ENCODE results near the gene NAV3. TPM values are rescaled to one million over a fixed set of nuclear protein-coding genes. Genes with fewer than 3 reads are reported as not detected.

The NAV3 gene
- total RNA-seq, 1 experiment from 2014 or later = 3.0 TPM

- H3K4me1 Mint-ChIP-seq = peaks cover 34 to 47% of the 10 kb centered on the region in 2 experiments
- Histone ChIP-seq H3K23ac (ENCODE audit: insufficient read length, low read depth, low read length) (no peak overlapping the region), H3K14ac (ENCODE audit: insufficient read depth, low read length) (no peak overlapping the region), H3K4ac (ENCODE audit: low read depth, low read length) (no peak overlapping the region), H2BK12ac (ENCODE audit: insufficient read length, low read depth, low read length) (no peak overlapping the region), H2BK5ac (ENCODE audit: insufficient read length, low read length) (no peak overlapping the region), H3K4me2 (ENCODE audit: insufficient read depth, insufficient read length, low read length) (no peak overlapping the region), H3K23me2 (ENCODE audit: insufficient read length, low read depth, low read length, poor library complexity, severe bottlenecking) (no peaks in the 10 kb centered on the region), H2AFZ (ENCODE audit: low read length) (no peak overlapping the region), H3K27me3 (ENCODE audit: insufficient read depth, low read length) (no peaks in the 10 kb centered on the region), H3K27ac (ENCODE audit: insufficient read length, low read depth, low read length) (no peak overlapping the region), H2BK120ac (ENCODE audit: low read depth, low read length, poor library complexity, severe bottlenecking) (no peak overlapping the region), H3K18ac (ENCODE audit: insufficient read length, low read depth, low read length) (no peak overlapping the region), H4K91ac (ENCODE audit: insufficient read length, low read depth, low read length) (no peak overlapping the region), H4K20me1 (ENCODE audit: control insufficient read depth, insufficient read depth, insufficient read length) (no peaks in the 10 kb centered on the region), H3K9me3 (ENCODE audit: control insufficient read depth, low read depth, low read length) (no peaks in the 10 kb centered on the region), H3K79me2 (ENCODE audit: insufficient read depth, low read length) (no peaks in the 10 kb centered on the region), H3K79me1 (ENCODE audit: insufficient read depth, low read depth, low read length, poor library complexity, severe bottlenecking) (no peaks in the 10 kb centered on the region), H3K9ac (ENCODE audit: extremely low read depth, insufficient read length, low read length) (no peak overlapping the region), H3K56ac (ENCODE audit: insufficient read length, low read depth, low read length) (no peak overlapping the region), H4K8ac (replicated peaks; ENCODE audit: insufficient read length, low read depth, low read length) (no peak overlapping the region), H4K5ac (ENCODE audit: insufficient read length, low read depth, low read length) (no peak overlapping the region), H3T11ph (ENCODE audit: low read length) (no peak overlapping the region), H2AK5ac (ENCODE audit: insufficient read length, low read length) (no peak overlapping the region), H2BK15ac (ENCODE audit: low read depth, low read length) (no peak overlapping the region), H2BK20ac (ENCODE audit: low read depth, low read length, poor library complexity, severe bottlenecking) (no peak overlapping the region), H3K4me1 (ENCODE audit: insufficient read depth, low read length) (peaks cover 8% of the 10 kb centered on the region; the same call in 1 of the 2 replicates)
- H3K27ac Mint-ChIP-seq = no peak overlapping the region; a peak in 1 of 7 replicates
- TF ChIP-seq CTCF (conservative IDR thresholded peaks at IDR 0.05) = no peak
- DNase-seq = no peak
- H3K36me3 Mint-ChIP-seq (ENCODE audit: insufficient read depth in 1 of 3, low read depth in 3 of 3) = peaks cover 0 to 2% (median under 1%) of the 10 kb centered on the region in 3 experiments; a peak in 4 of 7 replicates
- WGBS (ENCODE audit: extremely low coverage, insufficient read length, low lambda C conversion rate) = no CpG with 5 or more reads among the region's 3 CpGs
- no peak overlapping the region for H3K4me3 Mint-ChIP-seq
- peaks cover 1 to 2% of the 10 kb centered on the region in 2 experiments; a peak in 2 of 5 replicates for H3K9me3 Mint-ChIP-seq
- no peaks in the 10 kb centered on the region for H3K27me3 Mint-ChIP-seq (ENCODE audit: low read depth)
Observed at GRCh38 chr12:78232756-78233155, 402.1 kb downstream of the NAV3 start.
